ENCODE measurements around the gene SMIM22. TPM values are rescaled to one million over a fixed set of nuclear protein-coding genes. Genes with fewer than 3 reads are reported as not detected.

SMIM22 gene
- total and polyA plus RNA-seq, 12 donors, result 0.73 TPM; not detected in 11

GRCh38 chr16:4797805-4798252 is 2.7 kb downstream of the SMIM22 start:
- DNase-seq, result no peak

GRCh38 chr16:4798456-4798855 is 3.3 kb downstream of the SMIM22 start:
- H3K27ac ChIP-seq, result no peak overlapping the region
- ATAC-seq (no peak), DNase-seq (no peak)
- H3K27me3 ChIP-seq, result no peaks in the 10 kb centered on the region
- TF ChIP-seq CTCF (IDR thresholded peaks at IDR 0.05), result no peak
- H3K36me3 ChIP-seq, result peaks cover 0 to 44% (median 19%) of the 10 kb centered on the region in 9 donors
- WGBS, 2 donors, result 95% methylated on average over 16 of the region's 16 CpGs
- no peaks in the 10 kb centered on the region for H3K9me3 ChIP-seq
- no peak overlapping the region for H3K4me3 ChIP-seq
- H3K4me1 ChIP-seq, result peaks cover 0 to 28% (median 26%) of the 10 kb centered on the region in 9 donors
- intact Hi-C loops (cut with DNase I), result loop anchor here in 1 of 10 donors (5.0 kb wide), 1 partner anchor 61 kb away; no protein-coding TSS in a partner anchor

More at GRCh38 chr16:4797805-4798252, 2.7 kb downstream of the SMIM22 start:
- H3K4me1 ChIP-seq, result peaks cover 0 to 22% (median 20%) of the 10 kb centered on the region in 9 donors
- peaks cover 0 to 44% (median 19%) of the 10 kb centered on the region in 9 donors for H3K36me3 ChIP-seq
- WGBS, 2 donors, result 94 to 95% methylated on average over 22 of the region's 22 CpGs
- no peak overlapping the region for H3K4me3 ChIP-seq
- H3K27ac ChIP-seq, result no peak overlapping the region
- TF ChIP-seq CTCF (IDR thresholded peaks at IDR 0.05), result no peak
- no peaks in the 10 kb centered on the region for H3K9me3 ChIP-seq
- no peak for ATAC-seq
- intact Hi-C loops (cut with DNase I), result loop anchor here in 1 of 10 donors (5.0 kb wide), 1 partner anchor 61 kb away; no protein-coding TSS in a partner anchor
- no peaks in the 10 kb centered on the region for H3K27me3 ChIP-seq

- H3K27ac ChIP-seq, result no peak overlapping the region
- H3K4me1 ChIP-seq, result peaks cover 0 to 36% (median 29%) of the 10 kb centered on the region in 9 donors
- H3K4me3 ChIP-seq, result no peak overlapping the region
- no peaks in the 10 kb centered on the region for H3K27me3 ChIP-seq
- no peak for ATAC-seq
- TF ChIP-seq CTCF (IDR thresholded peaks at IDR 0.05), result no peak
- 92 to 96% methylated on average over 19 of the region's 19 CpGs for WGBS, 2 donors
- peaks cover 0 to 50% (median 21%) of the 10 kb centered on the region in 9 donors for H3K36me3 ChIP-seq
- no peaks in the 10 kb centered on the region for H3K9me3 ChIP-seq
- DNase-seq, result no peak
- intact Hi-C loops (cut with DNase I), result loop anchor here in 1 of 10 donors (5.0 kb wide), 1 partner anchor 62 kb away; no protein-coding TSS in a partner anchor
Observed at GRCh38 chr16:4799171-4799855, 4.1 kb downstream of the SMIM22 start.

- peak overlapping the region in 4 of 10 donors; percentile 74 to 95 (median 89) for H3K4me3 ChIP-seq
- peak; percentile 61 to 69 for DNase-seq
- no peaks in the 10 kb centered on the region for H3K27me3 ChIP-seq
- ATAC-seq, result peak in 4 of 8 donors; percentile 5 to 36 (median 14)
- peaks cover 0 to 47% (median 29%) of the 10 kb centered on the region in 9 donors for H3K4me1 ChIP-seq
- peak overlapping the region in 8 of 10 donors; percentile 29 to 96 (median 74) for H3K27ac ChIP-seq
- no peaks in the 10 kb centered on the region for H3K9me3 ChIP-seq
- intact Hi-C loops (cut with DNase I), result loop anchor here in 5 of 10 donors (5.0 to 10.0 kb wide), 4 partner anchors 33 to 157 kb away; partner anchors contain the start of genes ZNF500 (in 3 of the 5), GLYR1 (in 2 of the 5), UBN1 (in 2 of the 5) and SEC14L5 (in 1 of the 5)
- TF ChIP-seq CTCF (IDR thresholded peaks at IDR 0.05), result no peak
- peaks cover 0 to 61% (median 29%) of the 10 kb centered on the region in 9 donors for H3K36me3 ChIP-seq
- WGBS, 2 donors, result 62 to 65% methylated on average over 17 of the region's 17 CpGs
Observed at GRCh38 chr16:4800290-4801041, 5.3 kb downstream of the SMIM22 start.

Measured in heart right ventricle (tissue), 16 donors.